Retinal pigment epithelial cell (primary cell): ENCODE measurements around the gene ZNF440.
"Not testable (repeated sequence)": the region's sequence is repeated elsewhere in the genome, so short reads cannot be mapped to it uniquely, and the experiment has no call there.

Experiments
- DNase-seq: peaks from one replicate; pipeline ENCODE4 v3.0.0-alpha.2; 2010; ENCODE audit warnings: low read depth
- H3K4me3 ChIP-seq: 2 replicates; pipeline ENCODE4 v1.5.1; 2011; ENCODE audit warnings: mild to moderate bottlenecking, low read length, control low read depth, moderate library complexity
- TF ChIP-seq, protein P1 (sequence below): conservative IDR thresholded peaks from 2 replicates; pipeline ENCODE4 v1.5.1; 2011; ENCODE audit warnings: low read depth, low read length, control low read depth, inconsistent platforms

Gene ZNF440

GRCh38 chr19:11832253-11832912 lies 18.3 kb downstream of the ZNF440 start:
- TF ChIP-seq, protein P1, sequence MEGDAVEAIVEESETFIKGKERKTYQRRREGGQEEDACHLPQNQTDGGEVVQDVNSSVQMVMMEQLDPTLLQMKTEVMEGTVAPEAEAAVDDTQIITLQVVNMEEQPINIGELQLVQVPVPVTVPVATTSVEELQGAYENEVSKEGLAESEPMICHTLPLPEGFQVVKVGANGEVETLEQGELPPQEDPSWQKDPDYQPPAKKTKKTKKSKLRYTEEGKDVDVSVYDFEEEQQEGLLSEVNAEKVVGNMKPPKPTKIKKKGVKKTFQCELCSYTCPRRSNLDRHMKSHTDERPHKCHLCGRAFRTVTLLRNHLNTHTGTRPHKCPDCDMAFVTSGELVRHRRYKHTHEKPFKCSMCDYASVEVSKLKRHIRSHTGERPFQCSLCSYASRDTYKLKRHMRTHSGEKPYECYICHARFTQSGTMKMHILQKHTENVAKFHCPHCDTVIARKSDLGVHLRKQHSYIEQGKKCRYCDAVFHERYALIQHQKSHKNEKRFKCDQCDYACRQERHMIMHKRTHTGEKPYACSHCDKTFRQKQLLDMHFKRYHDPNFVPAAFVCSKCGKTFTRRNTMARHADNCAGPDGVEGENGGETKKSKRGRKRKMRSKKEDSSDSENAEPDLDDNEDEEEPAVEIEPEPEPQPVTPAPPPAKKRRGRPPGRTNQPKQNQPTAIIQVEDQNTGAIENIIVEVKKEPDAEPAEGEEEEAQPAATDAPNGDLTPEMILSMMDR: no peak
- no peak overlapping the region for H3K4me3 ChIP-seq
- DNase-seq: no peak

- TF ChIP-seq, protein P1: no peak
- DNase-seq: no peak
- no peak overlapping the region for H3K4me3 ChIP-seq
Measured at GRCh38 chr19:11833541-11833940, 19.5 kb downstream of the ZNF440 start.

GRCh38 chr19:11835626-11836066 lies 21.6 kb downstream of the ZNF440 start:
- DNase-seq, H3K4me3 ChIP-seq: not testable (repeated sequence)

DNA sequence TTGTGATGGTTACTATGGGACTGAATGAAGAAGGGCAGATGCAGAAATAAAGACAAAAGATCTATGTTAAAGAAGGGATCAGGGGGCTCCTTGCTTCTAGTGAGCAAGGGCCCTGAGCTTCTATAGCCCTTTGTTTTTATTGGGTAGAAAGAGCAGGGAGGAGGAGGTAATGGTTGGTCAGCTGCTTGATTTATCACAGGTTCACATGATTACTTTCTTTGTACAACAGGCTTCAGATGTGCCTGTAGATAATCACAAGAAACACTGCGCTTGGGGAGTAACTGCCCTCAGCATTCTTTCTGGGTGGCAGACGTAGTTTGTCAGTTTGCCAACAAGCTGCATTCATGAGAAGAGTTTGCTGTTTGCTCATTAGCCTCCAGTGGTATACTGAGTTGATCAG lies 29.6 kb downstream of the ZNF440 start:
- peak; percentile 11 for DNase-seq
- H3K4me3 ChIP-seq: no peak overlapping the region
- TF ChIP-seq, protein P1: no peak

- H3K4me3 ChIP-seq, DNase-seq: not testable (repeated sequence)
Measured at GRCh38 chr19:11847615-11848014, 33.5 kb downstream of the ZNF440 start.

- TF ChIP-seq, protein P1: no peak
- no peak for DNase-seq
- peak overlapping the region; percentile 62 for H3K4me3 ChIP-seq
Measured at GRCh38 chr19:11848200-11848593, 34.1 kb downstream of the ZNF440 start.

GRCh38 chr19:11848594-11849469 lies 34.8 kb downstream of the ZNF440 start, which contains the start of gene ZNF439:
TSS of gene ZNF439 (plus strand) at chr19:11848726. CDS start at chr19:11848868, 142 bp downstream.
- peak within 1 kb of the TSS; percentile 62 for H3K4me3 ChIP-seq
- TF ChIP-seq, protein P1: no peak
- peak; percentile 23 for DNase-seq

DNA sequence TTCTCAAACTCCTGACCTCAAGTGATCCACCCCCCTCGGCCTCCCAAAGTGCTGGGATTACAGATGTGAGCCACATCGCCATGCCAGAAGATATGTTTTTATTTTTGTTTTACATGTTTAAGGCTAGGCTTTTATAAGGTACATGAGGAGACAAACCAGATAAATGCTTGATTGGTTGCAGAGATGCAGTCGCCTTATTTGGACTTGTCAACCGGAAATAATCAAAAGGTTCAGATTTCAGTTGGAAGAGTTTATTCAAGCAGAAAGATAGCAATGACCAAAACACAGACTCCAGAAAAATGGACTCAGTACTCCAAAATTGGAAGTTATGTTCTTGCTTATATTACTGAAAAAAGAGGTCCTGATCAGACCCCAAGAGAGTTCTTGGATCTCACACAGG lies 36.2 kb downstream of the ZNF440 start:
- not testable (repeated sequence) for DNase-seq, H3K4me3 ChIP-seq
